ENCODE results near the gene KLHL25.

The KLHL25 gene

GRCh38 chr15:85773249-85773648, 21.5 kb downstream of the KLHL25 start:
- no peak for DNase-seq

- no peak for DNase-seq
Observed at GRCh38 chr15:85772668-85773067, 22.1 kb downstream of the KLHL25 start.

DNA sequence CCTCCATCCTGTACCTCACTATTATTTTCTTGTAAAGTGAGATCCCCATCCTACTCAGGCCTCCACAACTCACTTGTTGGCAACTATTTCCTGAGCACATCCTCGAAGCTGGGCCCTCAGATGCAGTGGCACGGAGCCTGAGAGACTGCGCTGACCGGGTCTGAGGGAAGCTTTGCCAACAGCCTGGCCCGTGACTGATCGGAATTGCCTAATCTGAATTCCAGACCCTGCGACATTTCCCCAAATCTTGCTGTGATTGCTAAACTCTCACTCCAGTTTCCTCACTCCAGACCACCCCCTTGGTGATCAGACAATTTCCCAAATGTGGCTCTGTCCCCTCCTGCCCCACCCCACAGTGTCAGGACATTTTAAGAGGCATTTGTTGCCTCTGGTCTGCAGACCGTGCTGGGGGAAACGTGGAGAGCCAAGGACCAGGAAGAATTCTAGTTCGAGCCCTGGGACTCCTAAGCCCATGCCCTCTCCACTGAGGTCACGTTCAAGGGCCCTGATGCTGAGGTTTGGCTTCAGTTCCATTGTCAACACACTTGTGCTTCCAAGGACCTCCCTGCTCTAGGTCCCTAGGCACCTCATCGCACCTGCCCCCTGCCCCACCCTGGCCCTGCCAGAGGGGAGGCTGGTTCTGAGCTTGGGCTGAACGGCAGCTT, 22.8 kb downstream of the KLHL25 start:
- DNase-seq = no peak

- DNase-seq = no peak
Observed at GRCh38 chr15:85771271-85771670, 23.5 kb downstream of the KLHL25 start.

- no peak for DNase-seq
Observed at GRCh38 chr15:85770096-85771041, 24.4 kb downstream of the KLHL25 start.

GRCh38 chr15:85769182-85769900, 25.4 kb downstream of the KLHL25 start:
- DNase-seq = no peak

DNA sequence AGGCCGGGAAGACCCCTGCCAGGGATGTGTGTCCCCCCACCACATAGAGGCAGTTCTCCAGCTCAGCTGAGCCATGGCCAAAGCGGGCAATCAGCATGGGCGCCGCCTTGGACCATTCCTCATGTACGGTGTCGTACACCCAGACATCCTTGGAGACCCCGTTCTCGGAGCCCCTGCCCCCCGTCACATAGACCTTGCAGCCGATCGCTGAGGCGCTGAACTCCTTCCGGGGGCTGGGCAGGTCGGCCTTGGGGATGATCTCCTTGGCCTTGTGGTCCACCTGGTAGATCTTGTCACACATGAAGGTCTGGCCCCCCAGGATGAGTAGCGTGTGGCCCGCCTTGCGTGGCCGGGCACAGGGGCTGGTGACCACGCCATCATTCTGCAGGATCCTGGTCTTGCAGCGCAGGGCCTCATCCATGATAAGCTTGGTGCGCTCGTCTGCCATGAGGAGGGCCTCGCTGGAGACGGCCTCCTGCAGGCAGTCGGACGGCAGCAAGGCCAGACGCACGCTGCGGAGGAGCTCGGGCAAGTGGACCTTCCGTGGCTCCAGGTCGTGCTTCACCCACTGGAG, 26.0 kb downstream of the KLHL25 start:
- no peak for DNase-seq

- no peak for DNase-seq
Observed at GRCh38 chr15:85767785-85768529, 26.8 kb downstream of the KLHL25 start.

- no peak for DNase-seq
Observed at GRCh38 chr15:85766001-85766831, 28.5 kb downstream of the KLHL25 start.

GRCh38 chr15:85764649-85765277, 30.0 kb downstream of the KLHL25 start:
- peak in 2 of 3 donors; percentile 12 to 21 for DNase-seq

DNA sequence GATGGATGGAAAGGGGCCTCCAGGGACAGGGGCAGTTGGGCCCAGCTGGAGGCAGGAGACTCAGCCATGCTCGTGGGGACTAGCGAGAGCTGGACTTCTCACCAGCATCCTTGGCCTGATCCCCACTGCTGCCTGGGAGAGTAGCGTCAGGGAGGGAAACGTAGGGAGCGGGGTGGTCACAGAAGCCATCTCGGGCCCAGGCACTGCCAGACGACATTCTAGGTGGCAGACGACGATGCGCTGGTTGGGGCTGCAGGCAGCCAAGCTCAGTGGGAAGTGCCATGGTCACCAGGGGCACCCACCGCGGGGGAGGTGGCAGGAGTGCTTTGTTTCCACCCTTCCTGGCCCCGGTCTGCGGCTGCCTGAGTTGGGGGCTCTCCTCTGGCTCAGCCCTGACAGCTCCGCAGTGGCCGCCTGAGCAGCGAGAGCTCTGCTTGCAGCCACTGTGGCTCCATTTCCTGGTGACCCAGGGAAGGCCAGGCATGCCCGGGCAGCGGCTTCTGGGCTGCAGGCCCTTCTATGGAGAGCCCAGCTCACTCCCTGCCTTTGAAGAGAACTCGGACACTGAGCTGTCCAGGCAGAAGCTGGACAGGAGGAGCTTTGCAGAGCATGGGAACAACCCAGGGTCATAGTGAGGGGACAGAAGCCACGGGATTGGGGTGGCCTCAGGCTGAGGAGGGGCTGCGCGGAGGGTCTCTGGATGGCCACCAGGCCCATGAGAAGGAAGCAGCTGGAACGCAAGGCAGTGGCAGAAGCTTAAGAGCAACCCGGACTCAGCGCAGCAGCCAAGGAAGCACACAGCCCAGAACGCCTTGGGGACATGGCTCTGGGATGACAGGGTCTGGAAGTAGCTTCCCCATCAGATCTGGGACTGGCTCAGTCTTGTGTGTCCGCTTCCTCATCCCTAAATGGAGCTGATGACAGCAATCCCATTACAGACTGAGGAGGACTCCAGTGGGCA, 30.8 kb downstream of the KLHL25 start:
- DNase-seq = no peak

- no peak for DNase-seq
Observed at GRCh38 chr15:85763157-85763556, 31.6 kb downstream of the KLHL25 start.

DNA sequence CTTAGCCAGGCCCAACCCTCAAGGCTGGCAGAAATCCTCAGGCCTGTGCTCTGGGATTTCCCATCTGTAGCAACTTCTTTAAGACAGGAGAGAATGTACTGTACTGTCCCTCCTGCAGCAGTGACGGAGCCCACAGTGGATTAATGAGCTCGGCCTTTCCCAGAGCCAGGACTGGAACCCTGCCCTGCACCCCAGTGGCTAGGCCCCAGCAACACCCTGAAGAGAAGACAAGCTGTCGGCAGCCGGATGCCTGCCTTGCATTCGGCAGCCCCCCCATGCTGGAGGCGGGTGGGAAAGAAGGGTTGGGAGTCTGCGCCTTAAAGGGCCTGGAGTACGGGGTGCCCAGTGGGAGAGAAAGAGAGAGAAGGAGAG, 32.0 kb downstream of the KLHL25 start:
- DNase-seq = no peak

- DNase-seq = no peak
Observed at GRCh38 chr15:85762039-85762755, 32.5 kb downstream of the KLHL25 start.

- DNase-seq = no peak
Observed at GRCh38 chr15:85761635-85762034, 33.1 kb downstream of the KLHL25 start.

GRCh38 chr15:85760531-85761371, 34.0 kb downstream of the KLHL25 start:
- no peak for DNase-seq

DNA sequence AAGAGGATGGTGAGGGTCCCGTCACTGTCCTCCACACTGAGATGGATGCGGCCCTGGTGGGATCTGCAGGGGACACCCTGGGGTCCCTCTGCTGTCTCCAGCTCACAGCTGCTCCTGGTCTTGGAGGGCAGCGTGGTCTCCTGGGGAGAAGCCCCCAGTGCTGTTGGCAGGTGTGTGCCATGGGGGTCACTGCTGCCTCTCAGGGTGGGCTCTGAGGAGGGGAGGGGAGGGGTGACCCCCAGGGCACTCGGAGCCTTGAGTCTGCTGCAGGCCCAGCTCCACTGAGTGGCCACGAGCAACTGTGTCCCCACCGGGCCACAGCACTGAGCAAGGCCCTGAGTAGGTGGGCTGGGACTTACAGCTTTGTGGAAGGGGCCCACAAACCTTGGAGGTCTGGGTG, 34.7 kb downstream of the KLHL25 start:
- DNase-seq = no peak

- DNase-seq = no peak
Observed at GRCh38 chr15:85759376-85759775, 35.3 kb downstream of the KLHL25 start.

Data from suppressor macrophage treated with lipopolysaccharide for 1 hour (primary cell).